HepG2 (cell line): ENCODE measurements around the gene CLIC5. TPM values are rescaled to one million over a fixed set of nuclear protein-coding genes. Genes with fewer than 3 reads are reported as not detected.

Experiments
- ATAC-seq: fragments of 200-7000 bp; cut with Tn5 transposase; 3 replicates; pipeline ENCODE4 v1.9.1; 2020; ENCODE audit warnings: mild to moderate bottlenecking, moderate library complexity
- BruUV-seq: library from RNA; stranded (reverse); fragments of 400-500 nt; replicated peaks from 2 replicates; lab custom pipeline; 2021; lab: Mats Ljungman, UMichigan
- CTCF ChIA-PET: fragments of 300-600 bp; formaldehyde crosslinking; extraction: SDS; loops from one replicate; lab custom pipeline; 2021; ENCODE audit warnings: low total read pairs, inconsistent platforms, low intra/inter-chr PET ratio; lab: Yijun Ruan, JAX
- POLR2A ChIA-PET: fragments of 350-600 bp; sonication (Branson Sonifier 250); formaldehyde crosslinking; loops from one replicate; lab custom pipeline; 2020; ENCODE audit warnings: antibody characterized with exemption, inconsistent platforms; lab: Yijun Ruan, JAX
- DNase-seq: peaks from one replicate; pipeline ENCODE4 v3.0.0-alpha.2; 2015; ENCODE audit warnings: low spot score
- FAIRE-seq: peaks from 3 replicates; lab custom pipeline; 2011; peaks lifted over from hg19 to GRCh38; lab: Jason Lieb, UNC
- H2AFZ ChIP-seq: one replicate; pipeline ENCODE4 v1.6.1; 2011; ENCODE audit warnings: low read length, inconsistent platforms
- H3K27ac ChIP-seq: fragments of 300-600 bp; 3 replicates; pipeline ENCODE4 v1.8.0; 2011; ENCODE audit warnings: mixed run types, mild to moderate bottlenecking, mixed read lengths, low read length, inconsistent platforms; ENCODE audit not compliant: insufficient read depth; ENCODE audit errors: extremely low read length
- H3K27me3 ChIP-seq, 2 experiments: fragments of 200-600 bp in 1 of 2; 2 replicates in 1 of 2; 3 replicates in 1 of 2; pipeline versions ENCODE4 v1.6.0 to v1.8.0; 2011; ENCODE audit warnings: low read length in 2 of 2, mild to moderate bottlenecking in 2 of 2, moderate library complexity in 2 of 2, inconsistent platforms in 1 of 2; ENCODE audit not compliant: insufficient read depth in 2 of 2, control insufficient read depth in 1 of 2
- H3K36me3 ChIP-seq, 2 experiments: fragments of 200-600 bp in 1 of 2; replicated peaks in 1 of 2; 2 replicates in 1 of 2; 3 replicates in 1 of 2; pipeline versions ENCODE4 v1.5.1 to v1.8.0; 2011; ENCODE audit warnings: low read length in 2 of 2, inconsistent platforms in 1 of 2; ENCODE audit not compliant: insufficient read depth in 2 of 2, control insufficient read depth in 1 of 2
- H3K4me1 ChIP-seq: 2 replicates; pipeline ENCODE4 v1.5.1; 2012; ENCODE audit warnings: low read length, inconsistent platforms; ENCODE audit not compliant: insufficient read depth
- H3K4me2 ChIP-seq: 2 replicates; pipeline ENCODE4 v1.6.0; 2011; ENCODE audit warnings: low read depth, low read length, inconsistent platforms
- H3K4me3 ChIP-seq, 3 experiments: fragments of 200-600 bp in 1 of 3; sonication (generic), shearing (Covaris generic) in 1 of 3; replicated peaks in 1 of 3; 2 replicates each; pipeline ENCODE4 v1.5.1; 2011 to 2016; ENCODE audit warnings: low read length in 3 of 3, inconsistent platforms in 2 of 3, low read depth in 2 of 3, mild to moderate bottlenecking in 2 of 3, control low read depth in 1 of 3, mixed read lengths in 1 of 3; ENCODE audit not compliant: insufficient read depth in 1 of 3
- H3K79me2 ChIP-seq: one replicate; pipeline ENCODE4 v1.6.1; 2011; ENCODE audit warnings: low read length, inconsistent platforms; ENCODE audit not compliant: insufficient read depth
- H3K9ac ChIP-seq: 2 replicates; pipeline ENCODE4 v1.6.0; 2011; ENCODE audit warnings: mild to moderate bottlenecking, low read depth, low read length, inconsistent platforms; ENCODE audit not compliant: insufficient read depth
- H3K9me3 ChIP-seq: 2 replicates; pipeline ENCODE4 v1.5.1; 2012; ENCODE audit warnings: mild to moderate bottlenecking, low read length
- H4K20me1 ChIP-seq: 2 replicates; pipeline ENCODE4 v1.6.0; 2011; ENCODE audit warnings: inconsistent platforms, mild to moderate bottlenecking, low read length, moderate library complexity; ENCODE audit not compliant: insufficient read depth
- NFYB ChIP-seq: sonication (generic); formaldehyde crosslinking; IDR thresholded peaks from 2 replicates; pipeline ENCODE4 v1.4.0; 2020; ENCODE audit warnings: missing genetic modification reagents
- ZNF501 ChIP-seq: sonication (generic); formaldehyde crosslinking; IDR thresholded peaks from 2 replicates; pipeline ENCODE4 v1.5.1; 2020; ENCODE audit warnings: mild to moderate bottlenecking, moderate library complexity, missing genetic modification reagents
- ZNF567 ChIP-seq: sonication (generic); formaldehyde crosslinking; IDR thresholded peaks from 2 replicates; pipeline ENCODE4 v1.8.1; 2023; ENCODE audit warnings: mild to moderate bottlenecking, missing genetic modification reagents, borderline replicate concordance
- ZSCAN29 ChIP-seq: sonication (generic); formaldehyde crosslinking; conservative IDR thresholded peaks from 2 replicates; pipeline ENCODE4 v1.4.0; 2020; ENCODE audit warnings: mild to moderate bottlenecking, missing genetic modification reagents
- WGBS: methylation state at CpG from one replicate; pipeline ENCODE4 v1.1.6; 2017; ENCODE audit warnings: low lambda C conversion rate; 5-methylcytosine and 5-hydroxymethylcytosine counted together
- in situ Hi-C: cut with HindIII; loops from 2 replicates; pipeline ENCODE4 v1.10.0; 2017; ENCODE audit warnings: low pct_unique_long_range_greater_than_20kb; ENCODE audit not compliant: extremely low pct_ligation_motif_present
- intact Hi-C: fragments of 100-400 bp; cut with micrococcal nuclease; formaldehyde crosslinking; loops from one replicate; pipeline ENCODE4 v1.10.0; 2022; ENCODE audit not compliant: unreplicated experiment
- polyA plus RNA-seq, 8 experiments: library from polyadenylated mRNA; depleted of rRNA in 3 of 8; stranded (reverse) in 7 of 8; unstranded in 1 of 8; fragments of >200 nt; fragmentation: Illumina TruSeq in 4 of 8; extraction: Trizol in 4 of 8; gene quantifications; 2 replicates each; pipeline versions ENCODE4 v1.2.1 to v1.2.3, GENCODE V29; 2011 to 2016; ENCODE audit warnings: low read depth in 4 of 8, missing spikeins in 1 of 8, mixed read lengths in 1 of 8; ENCODE audit not compliant: insufficient read depth in 1 of 8
- total RNA-seq, 5 experiments: library from RNA; depleted of rRNA; stranded (reverse); fragments of >200 nt; fragmentation: Illumina TruSeq; extraction: Trizol; gene quantifications; 2 replicates each; pipeline ENCODE4 v1.2.3, GENCODE V29; 2016; ENCODE audit warnings: low read depth in 1 of 5
- TF ChIP-seq, protein P1 (sequence below): sonication (generic); formaldehyde crosslinking; IDR thresholded peaks from 2 replicates; pipeline ENCODE4 v1.5.0; 2020; ENCODE audit warnings: mild to moderate bottlenecking, missing genetic modification reagents
- TF ChIP-seq, protein P2 (sequence below): sonication (generic); formaldehyde crosslinking; IDR thresholded peaks from 2 replicates; pipeline ENCODE4 v1.9.0; 2021; ENCODE audit warnings: missing genetic modification reagents, mild to moderate bottlenecking, borderline replicate concordance
- TF ChIP-seq, protein P3 (sequence below): sonication (generic); formaldehyde crosslinking; IDR thresholded peaks from 2 replicates; pipeline ENCODE4 v1.8.1; 2023; ENCODE audit warnings: missing genetic modification reagents, inconsistent platforms, borderline replicate concordance

CLIC5 gene
- total and polyA plus RNA-seq, 2 of the 13 experiments (the other 11 are each of a cell fraction or from before 2014, with no cell fraction given) = not detected

DNA sequence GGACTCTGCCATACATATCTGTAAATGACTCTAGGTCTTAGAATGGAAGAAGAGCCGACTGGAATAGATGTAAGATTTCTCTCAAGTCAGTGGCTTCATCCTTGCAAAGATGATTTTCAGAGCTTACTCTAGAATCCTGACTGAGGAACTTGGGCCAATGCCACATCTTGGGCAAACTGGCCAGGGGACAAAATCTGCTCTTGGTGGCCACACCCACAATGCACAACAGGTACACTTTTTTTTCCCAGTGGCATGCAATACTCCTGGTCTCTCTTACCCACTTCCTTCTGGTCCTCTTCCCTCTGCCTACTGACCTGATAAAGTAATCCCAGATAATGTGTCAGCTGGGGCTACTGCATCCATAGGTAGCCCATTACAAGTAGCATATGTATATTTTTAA is 13.4 kb downstream of the CLIC5 start (continued):
- TF ChIP-seq, protein P1, sequence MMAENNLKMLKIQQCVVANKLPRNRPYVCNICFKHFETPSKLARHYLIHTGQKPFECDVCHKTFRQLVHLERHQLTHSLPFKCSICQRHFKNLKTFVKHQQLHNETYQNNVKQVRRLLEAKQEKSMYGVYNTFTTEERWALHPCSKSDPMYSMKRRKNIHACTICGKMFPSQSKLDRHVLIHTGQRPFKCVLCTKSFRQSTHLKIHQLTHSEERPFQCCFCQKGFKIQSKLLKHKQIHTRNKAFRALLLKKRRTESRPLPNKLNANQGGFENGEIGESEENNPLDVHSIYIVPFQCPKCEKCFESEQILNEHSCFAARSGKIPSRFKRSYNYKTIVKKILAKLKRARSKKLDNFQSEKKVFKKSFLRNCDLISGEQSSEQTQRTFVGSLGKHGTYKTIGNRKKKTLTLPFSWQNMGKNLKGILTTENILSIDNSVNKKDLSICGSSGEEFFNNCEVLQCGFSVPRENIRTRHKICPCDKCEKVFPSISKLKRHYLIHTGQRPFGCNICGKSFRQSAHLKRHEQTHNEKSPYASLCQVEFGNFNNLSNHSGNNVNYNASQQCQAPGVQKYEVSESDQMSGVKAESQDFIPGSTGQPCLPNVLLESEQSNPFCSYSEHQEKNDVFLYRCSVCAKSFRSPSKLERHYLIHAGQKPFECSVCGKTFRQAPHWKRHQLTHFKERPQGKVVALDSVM (CRISPR knock-in tag) = no peak

DNA sequence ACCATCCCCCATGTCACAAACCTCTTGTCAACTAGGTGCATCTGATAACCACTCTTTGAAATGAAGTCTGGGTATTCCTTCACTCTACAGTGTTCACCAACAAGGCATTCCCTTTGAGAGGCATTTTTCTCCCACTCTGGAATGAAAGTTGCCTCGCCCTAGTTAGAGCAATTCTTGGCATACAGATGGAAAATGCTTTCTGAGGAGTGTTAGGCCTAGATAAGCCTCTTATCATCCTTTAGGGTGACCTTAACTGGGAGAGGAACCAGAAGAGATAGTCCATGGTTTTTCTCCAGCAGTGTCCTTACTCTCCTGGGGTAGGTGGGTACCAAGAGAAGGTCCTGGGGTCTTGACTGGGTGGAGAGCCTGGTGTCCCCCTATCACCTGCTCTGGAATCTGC is 14.8 kb downstream of the CLIC5 start:
- Histone ChIP-seq H3K4me3 (no peak overlapping the region), H3K27ac (no peak overlapping the region), H3K36me3 (no peaks in the 10 kb centered on the region), H3K4me1 (no peaks in the 10 kb centered on the region), H2AFZ (no peak overlapping the region), H3K9me3 (no peaks in the 10 kb centered on the region), H4K20me1 (no peaks in the 10 kb centered on the region), H3K9ac (no peak overlapping the region), H3K79me2 (no peaks in the 10 kb centered on the region), H3K27me3 (no peaks in the 10 kb centered on the region), H3K4me2 (no peak overlapping the region)
- DNase-seq = no peak
- ATAC-seq = no peak
- intact Hi-C loops (no loop called here), in situ Hi-C loops (no loop called here)
- FAIRE-seq = no peak
- WGBS = 0% methylated on average over 1 of the region's 1 CpG
- POLR2A ChIA-PET = no interaction called here
- no TSS peak for BruUV-seq
- TF ChIP-seq ZNF501 (no peak), NFYB (CRISPR knock-in tag) (no peak), ZNF567 (CRISPR knock-in tag) (no peak), ZSCAN29 (no peak)
- TF ChIP-seq, protein P2, sequence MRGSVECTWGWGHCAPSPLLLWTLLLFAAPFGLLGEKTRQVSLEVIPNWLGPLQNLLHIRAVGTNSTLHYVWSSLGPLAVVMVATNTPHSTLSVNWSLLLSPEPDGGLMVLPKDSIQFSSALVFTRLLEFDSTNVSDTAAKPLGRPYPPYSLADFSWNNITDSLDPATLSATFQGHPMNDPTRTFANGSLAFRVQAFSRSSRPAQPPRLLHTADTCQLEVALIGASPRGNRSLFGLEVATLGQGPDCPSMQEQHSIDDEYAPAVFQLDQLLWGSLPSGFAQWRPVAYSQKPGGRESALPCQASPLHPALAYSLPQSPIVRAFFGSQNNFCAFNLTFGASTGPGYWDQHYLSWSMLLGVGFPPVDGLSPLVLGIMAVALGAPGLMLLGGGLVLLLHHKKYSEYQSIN (CRISPR knock-in tag) = no peak
- TF ChIP-seq, protein P3, sequence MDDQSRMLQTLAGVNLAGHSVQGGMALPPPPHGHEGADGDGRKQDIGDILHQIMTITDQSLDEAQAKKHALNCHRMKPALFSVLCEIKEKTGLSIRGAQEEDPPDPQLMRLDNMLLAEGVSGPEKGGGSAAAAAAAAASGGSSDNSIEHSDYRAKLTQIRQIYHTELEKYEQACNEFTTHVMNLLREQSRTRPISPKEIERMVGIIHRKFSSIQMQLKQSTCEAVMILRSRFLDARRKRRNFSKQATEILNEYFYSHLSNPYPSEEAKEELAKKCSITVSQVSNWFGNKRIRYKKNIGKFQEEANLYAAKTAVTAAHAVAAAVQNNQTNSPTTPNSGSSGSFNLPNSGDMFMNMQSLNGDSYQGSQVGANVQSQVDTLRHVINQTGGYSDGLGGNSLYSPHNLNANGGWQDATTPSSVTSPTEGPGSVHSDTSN (CRISPR knock-in tag) = no peak
- CTCF ChIA-PET = no interaction called here
